Measurements from ENCODE around the gene CELF6. TPM values are rescaled to one million over a fixed set of nuclear protein-coding genes. Genes with fewer than 3 reads are reported as not detected.
A peak's percentile ranks its signal among the peaks of the same experiment; 100 is the strongest.

CELF6 gene
- total RNA-seq, 4 donors from 2014 or later = 0.70 to 1.5 (median 0.99) TPM

DNA sequence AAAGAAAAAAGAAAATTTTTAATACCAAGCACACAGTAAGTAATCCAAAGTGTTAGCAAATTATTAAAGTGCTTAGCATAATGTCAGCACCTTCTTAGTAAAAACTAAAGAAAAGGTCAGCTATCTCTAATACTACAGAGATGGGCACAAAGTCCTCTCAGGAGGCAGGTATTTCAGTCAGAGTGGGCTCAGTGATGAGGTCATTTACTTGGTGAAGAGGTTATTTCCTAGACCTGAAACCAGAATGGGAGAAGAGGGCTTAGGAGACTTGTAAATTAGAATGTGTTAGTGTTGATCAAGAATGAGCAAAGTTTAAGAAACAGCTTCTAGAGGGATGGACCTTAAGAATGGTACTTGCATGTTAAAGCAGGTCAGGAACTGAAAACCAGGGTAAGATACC lies 80.3 kb downstream of the CELF6 start:
- no peak for DNase-seq (ENCODE audit: low spot score in 2 of 2)
- TF ChIP-seq POLR2A (IDR thresholded peaks at IDR 0.05) (no peak), EP300 (IDR thresholded peaks at IDR 0.05) (no peak), POLR2AphosphoS5 (IDR thresholded peaks at IDR 0.05) (no peak)
- TF ChIP-seq, protein P1, sequence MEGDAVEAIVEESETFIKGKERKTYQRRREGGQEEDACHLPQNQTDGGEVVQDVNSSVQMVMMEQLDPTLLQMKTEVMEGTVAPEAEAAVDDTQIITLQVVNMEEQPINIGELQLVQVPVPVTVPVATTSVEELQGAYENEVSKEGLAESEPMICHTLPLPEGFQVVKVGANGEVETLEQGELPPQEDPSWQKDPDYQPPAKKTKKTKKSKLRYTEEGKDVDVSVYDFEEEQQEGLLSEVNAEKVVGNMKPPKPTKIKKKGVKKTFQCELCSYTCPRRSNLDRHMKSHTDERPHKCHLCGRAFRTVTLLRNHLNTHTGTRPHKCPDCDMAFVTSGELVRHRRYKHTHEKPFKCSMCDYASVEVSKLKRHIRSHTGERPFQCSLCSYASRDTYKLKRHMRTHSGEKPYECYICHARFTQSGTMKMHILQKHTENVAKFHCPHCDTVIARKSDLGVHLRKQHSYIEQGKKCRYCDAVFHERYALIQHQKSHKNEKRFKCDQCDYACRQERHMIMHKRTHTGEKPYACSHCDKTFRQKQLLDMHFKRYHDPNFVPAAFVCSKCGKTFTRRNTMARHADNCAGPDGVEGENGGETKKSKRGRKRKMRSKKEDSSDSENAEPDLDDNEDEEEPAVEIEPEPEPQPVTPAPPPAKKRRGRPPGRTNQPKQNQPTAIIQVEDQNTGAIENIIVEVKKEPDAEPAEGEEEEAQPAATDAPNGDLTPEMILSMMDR (IDR thresholded peaks at IDR 0.05) = no peak
- no peak overlapping the region for H3K27ac ChIP-seq
- H3K27me3 ChIP-seq = no peaks in the 10 kb centered on the region
- peaks cover 19% of the 10 kb centered on the region for H3K4me1 ChIP-seq
- H3K4me3 ChIP-seq = no peak overlapping the region
- peaks cover 55% of the 10 kb centered on the region for H3K36me3 ChIP-seq
- H3K9me3 ChIP-seq = no peaks in the 10 kb centered on the region

DNA sequence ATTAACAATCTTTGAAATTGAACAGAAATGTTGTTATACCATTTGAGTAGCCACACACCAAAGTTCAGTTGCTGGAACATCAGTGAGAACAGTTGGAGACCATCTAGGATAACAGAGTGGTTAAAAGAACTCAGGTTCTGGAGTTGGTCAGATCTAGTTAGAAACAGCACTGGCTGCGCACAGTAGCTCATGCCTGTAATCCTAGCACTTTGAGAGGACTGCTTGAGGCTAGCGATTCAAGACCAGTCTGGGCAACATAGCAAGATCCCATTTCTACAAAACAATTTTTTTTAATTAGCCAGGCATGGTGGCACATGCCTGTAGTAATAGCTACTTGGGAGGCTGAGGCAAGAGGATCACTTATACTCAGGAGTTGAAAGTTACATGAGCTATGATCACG lies 81.4 kb downstream of the CELF6 start:
- no peak for DNase-seq (ENCODE audit: low spot score in 2 of 2)
- peaks cover 44% of the 10 kb centered on the region for H3K36me3 ChIP-seq

DNA sequence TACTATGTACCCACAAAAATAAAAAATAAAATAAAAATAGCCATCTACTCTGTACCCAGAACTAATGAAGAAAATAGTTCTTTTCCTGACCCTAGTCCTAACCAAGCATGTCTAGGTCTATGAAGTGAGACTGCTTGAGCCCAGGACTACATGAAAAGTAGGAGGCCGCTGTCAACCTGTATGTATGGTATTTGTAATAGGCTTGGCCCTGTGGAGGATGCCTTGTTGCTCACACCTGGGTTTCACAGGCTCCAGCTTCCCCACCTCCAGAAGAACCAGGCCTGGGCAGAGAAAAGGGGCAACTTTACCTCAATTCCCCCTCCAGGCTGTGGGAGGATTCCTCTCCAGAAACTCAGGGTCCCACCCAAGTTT lies 82.1 kb downstream of the CELF6 start:
- TF ChIP-seq, protein P1 (IDR thresholded peaks at IDR 0.05) = no peak
- no peak for TF ChIP-seq POLR2AphosphoS5 (IDR thresholded peaks at IDR 0.05)
- no peak for TF ChIP-seq POLR2A (IDR thresholded peaks at IDR 0.05)
- no peak for TF ChIP-seq EP300 (IDR thresholded peaks at IDR 0.05)
- Histone ChIP-seq H3K4me1 (peaks cover 24% of the 10 kb centered on the region), H3K27me3 (no peaks in the 10 kb centered on the region), H3K36me3 (peaks cover 38% of the 10 kb centered on the region), H3K27ac (peak overlapping the region; percentile 83), H3K4me3 (no peak overlapping the region), H3K9me3 (no peaks in the 10 kb centered on the region)
- no peak for DNase-seq (ENCODE audit: low spot score in 2 of 2)
- 75% methylated on average over 1 of the region's 1 CpG for WGBS

More for the DNA sequence above, 81.4 kb downstream of the CELF6 start:
- H3K9me3 ChIP-seq = no peaks in the 10 kb centered on the region
- H3K4me1 ChIP-seq = peaks cover 19% of the 10 kb centered on the region
- no peak overlapping the region for H3K4me3 ChIP-seq
- TF ChIP-seq POLR2AphosphoS5 (IDR thresholded peaks at IDR 0.05) = no peak
- TF ChIP-seq, protein P1 (IDR thresholded peaks at IDR 0.05) = no peak
- no peak for TF ChIP-seq POLR2A (IDR thresholded peaks at IDR 0.05)
- H3K27me3 ChIP-seq = no peaks in the 10 kb centered on the region
- H3K27ac ChIP-seq = no peak overlapping the region
- WGBS = 98% methylated on average over 3 of the region's 3 CpGs

DNA sequence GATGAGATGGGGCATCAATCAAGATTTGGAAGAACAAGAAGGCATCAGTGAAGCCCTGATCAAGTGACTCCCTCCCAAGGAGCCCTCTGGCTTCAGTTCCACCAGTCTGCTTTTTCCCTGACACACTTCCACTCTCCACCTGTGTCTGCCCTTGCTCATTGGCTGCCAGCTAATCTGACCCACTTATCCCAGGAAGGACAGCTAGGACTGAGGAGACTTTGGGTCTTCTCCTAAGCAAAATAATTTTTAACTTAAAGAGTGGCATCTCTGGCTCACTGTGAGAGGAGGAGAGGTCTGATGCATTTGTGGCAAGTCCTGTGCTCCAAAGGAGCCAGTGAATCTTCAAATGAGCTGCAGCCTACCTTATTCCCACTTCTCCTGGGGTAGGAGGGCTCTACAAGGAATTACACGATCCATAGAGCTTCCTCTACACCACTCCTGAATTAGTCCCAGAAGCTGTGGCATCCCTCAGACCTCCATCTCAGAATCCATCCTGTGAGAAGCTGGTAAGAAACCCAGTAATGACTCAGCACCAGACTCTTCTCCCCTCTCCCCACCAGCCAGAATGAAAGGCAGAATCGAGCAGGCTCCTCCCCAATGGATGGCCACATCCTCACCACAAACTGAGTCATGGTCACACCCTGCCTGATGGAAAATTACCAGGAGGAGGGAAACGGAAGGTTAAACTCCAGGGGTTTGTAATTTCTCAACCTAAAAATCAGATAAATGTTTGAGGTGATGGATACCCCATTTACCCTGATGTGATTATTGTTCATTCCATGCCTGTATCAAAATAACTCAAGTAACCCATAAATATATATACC lies 82.7 kb downstream of the CELF6 start:
- Histone ChIP-seq H3K9me3 (no peaks in the 10 kb centered on the region), H3K27me3 (no peaks in the 10 kb centered on the region), H3K4me1 (peaks cover 30% of the 10 kb centered on the region), H3K36me3 (peaks cover 32% of the 10 kb centered on the region), H3K4me3 (peak overlapping the region; percentile 2), H3K27ac (peak overlapping the region; percentile 83)
- 8% methylated on average over 2 of the region's 3 CpGs for WGBS
- DNase-seq (ENCODE audit: low spot score in 2 of 2) = peak; percentile 84 to 91
- TF ChIP-seq POLR2A (IDR thresholded peaks at IDR 0.05) (no peak), EP300 (IDR thresholded peaks at IDR 0.05) (no peak), POLR2AphosphoS5 (IDR thresholded peaks at IDR 0.05) (peak in 1 of 3 donors; percentile 48)
- TF ChIP-seq, protein P1 (IDR thresholded peaks at IDR 0.05) = no peak

DNA sequence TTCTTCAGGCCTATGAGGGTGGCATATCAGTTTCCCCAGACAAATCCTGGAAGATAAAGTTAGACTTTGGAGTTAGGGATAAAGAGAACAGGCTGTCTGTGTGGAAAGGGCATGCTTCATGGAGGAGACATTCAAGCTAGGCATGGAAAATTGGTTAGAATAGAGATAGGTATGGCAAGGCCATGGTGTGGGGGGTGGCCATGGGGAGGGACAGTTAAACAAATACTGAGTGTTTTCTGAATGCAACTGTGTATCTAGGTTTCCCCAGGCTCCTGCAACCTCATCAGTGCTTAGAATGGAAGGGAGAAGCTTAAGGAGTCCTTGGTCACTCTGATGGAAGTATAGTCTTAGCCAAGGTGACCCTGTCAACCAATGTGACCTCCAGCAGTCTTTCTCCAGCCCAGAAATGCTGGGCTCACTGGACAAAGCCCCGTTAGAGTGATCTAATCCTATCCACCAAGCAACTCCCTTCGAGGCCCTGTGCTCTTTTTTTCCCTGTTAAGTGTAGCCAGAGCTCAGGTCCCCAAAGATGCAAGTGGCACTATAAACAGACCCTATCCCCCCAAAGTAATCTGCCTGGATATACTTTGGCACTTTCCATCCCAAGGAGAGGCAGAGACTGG lies 83.5 kb downstream of the CELF6 start:
- no peak overlapping the region for H3K4me3 ChIP-seq
- H3K36me3 ChIP-seq = peaks cover 25% of the 10 kb centered on the region
- no peaks in the 10 kb centered on the region for H3K9me3 ChIP-seq
- no peaks in the 10 kb centered on the region for H3K27me3 ChIP-seq
- TF ChIP-seq POLR2AphosphoS5 (IDR thresholded peaks at IDR 0.05) (no peak), EP300 (IDR thresholded peaks at IDR 0.05) (no peak), POLR2A (IDR thresholded peaks at IDR 0.05) (no peak)
- TF ChIP-seq, protein P1 (IDR thresholded peaks at IDR 0.05) = no peak
- DNase-seq (ENCODE audit: low spot score in 2 of 2) = no peak
- WGBS = 100% methylated on average over 2 of the region's 2 CpGs
- peak overlapping the region; percentile 83 for H3K27ac ChIP-seq
- peaks cover 37% of the 10 kb centered on the region for H3K4me1 ChIP-seq

All from suprapubic skin (tissue), 4 donors.